ENCODE results near the gene RPL10. TPM values are rescaled to one million over a fixed set of nuclear protein-coding genes. Genes with fewer than 3 reads are reported as not detected.

RPL10 gene
- total RNA-seq, 2 donors from 2014 or later, result 1,915 to 2,641 TPM

GRCh38 chrX:154354516-154354915, 43.7 kb upstream of the RPL10 start:
- Histone ChIP-seq H3K4me3 (no peak overlapping the region), H3K36me3 (no peaks in the 10 kb centered on the region), H3K9me3 (no peaks in the 10 kb centered on the region), H3K27me3 (no peaks in the 10 kb centered on the region), H3K27ac (no peak overlapping the region), H3K4me1 (peaks cover 8% of the 10 kb centered on the region), H3K9ac (ENCODE audit: low read depth in 2 of 2, low read length in 2 of 2) (no peak overlapping the region)
- intact Hi-C loops (cut with DNase I), result no loop called here
- DNase-seq, result no peak
- TF ChIP-seq CTCF (IDR thresholded peaks at IDR 0.05), result no peak

DNA sequence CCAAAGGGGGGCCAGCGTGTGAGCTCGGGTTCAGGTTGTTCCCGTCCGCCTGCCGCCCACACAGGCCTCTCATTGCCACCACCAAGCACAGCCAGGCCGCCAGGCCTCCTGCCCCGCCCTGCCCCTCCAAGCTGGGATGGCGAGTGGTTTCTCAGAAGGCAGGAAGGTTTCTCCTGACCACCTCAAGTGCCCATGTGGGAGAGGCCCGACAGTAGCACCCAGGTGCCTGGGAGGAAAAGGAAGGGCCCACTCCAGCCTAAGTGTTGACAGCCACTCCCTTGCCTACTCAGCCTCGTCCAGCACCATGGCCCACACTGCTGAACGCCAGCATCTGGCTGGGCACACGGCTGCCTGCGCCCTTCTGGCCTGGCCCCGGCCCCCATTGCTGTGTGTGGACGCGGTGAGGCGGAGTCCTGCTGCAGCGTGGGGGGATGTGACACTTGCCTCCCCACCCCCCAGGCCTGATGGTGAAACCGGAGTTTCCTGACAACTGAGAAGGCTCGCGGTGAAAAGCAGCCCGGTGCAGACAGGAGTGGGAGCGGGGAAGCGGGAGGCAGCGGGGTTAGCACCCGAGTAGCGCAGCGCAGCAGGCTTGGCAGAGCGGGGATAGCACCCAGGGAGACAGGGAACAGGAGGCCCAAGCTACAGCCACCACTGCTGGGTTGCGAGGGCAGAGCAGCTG, 42.9 kb upstream of the RPL10 start:
- no peaks in the 10 kb centered on the region for H3K36me3 ChIP-seq

DNA sequence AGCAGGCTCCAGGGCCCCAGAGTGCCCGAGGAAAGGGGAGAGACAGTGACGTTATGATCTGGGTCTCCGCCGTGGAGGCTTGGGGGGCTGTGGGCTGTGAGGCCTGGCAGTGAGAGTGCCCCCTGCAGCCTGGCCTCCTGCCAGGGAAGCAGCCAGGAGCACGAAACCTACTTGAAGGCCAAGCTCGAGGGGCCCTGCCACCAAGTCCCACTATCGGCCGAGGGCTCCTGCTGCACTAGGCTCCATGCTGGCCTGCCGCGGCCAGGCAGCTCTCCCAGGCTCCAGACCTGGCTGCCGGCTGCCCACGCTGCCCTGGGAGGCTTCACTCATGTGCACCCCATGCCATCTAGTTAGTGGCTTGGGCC, 42.4 kb upstream of the RPL10 start:
- H3K9ac ChIP-seq (ENCODE audit: low read depth in 2 of 2, low read length in 2 of 2), result no peak overlapping the region
- no peaks in the 10 kb centered on the region for H3K27me3 ChIP-seq
- H3K4me1 ChIP-seq, result peaks cover 4% of the 10 kb centered on the region
- TF ChIP-seq CTCF (IDR thresholded peaks at IDR 0.05), result no peak
- no peaks in the 10 kb centered on the region for H3K36me3 ChIP-seq
- DNase-seq, result no peak
- no peaks in the 10 kb centered on the region for H3K9me3 ChIP-seq
- H3K27ac ChIP-seq, result no peak overlapping the region
- intact Hi-C loops (cut with DNase I), result no loop called here
- H3K4me3 ChIP-seq, result no peak overlapping the region

More for the DNA sequence above, 42.9 kb upstream of the RPL10 start:
- DNase-seq, result no peak
- no peak overlapping the region for H3K9ac ChIP-seq (ENCODE audit: low read depth in 2 of 2, low read length in 2 of 2)
- no peak for TF ChIP-seq CTCF (IDR thresholded peaks at IDR 0.05)
- intact Hi-C loops (cut with DNase I), result no loop called here
- H3K4me3 ChIP-seq, result no peak overlapping the region
- H3K27me3 ChIP-seq, result no peaks in the 10 kb centered on the region
- no peaks in the 10 kb centered on the region for H3K9me3 ChIP-seq
- peaks cover 8% of the 10 kb centered on the region for H3K4me1 ChIP-seq
- no peak overlapping the region for H3K27ac ChIP-seq

- intact Hi-C loops (cut with DNase I), result no loop called here
- Histone ChIP-seq H3K27ac (no peak overlapping the region), H3K9ac (ENCODE audit: low read depth in 2 of 2, low read length in 2 of 2) (no peak overlapping the region), H3K4me3 (no peak overlapping the region), H3K27me3 (no peaks in the 10 kb centered on the region), H3K36me3 (no peaks in the 10 kb centered on the region), H3K4me1 (no peaks in the 10 kb centered on the region), H3K9me3 (no peaks in the 10 kb centered on the region)
- no peak for TF ChIP-seq CTCF (IDR thresholded peaks at IDR 0.05)
- DNase-seq, result no peak
Measured at GRCh38 chrX:154356596-154356995, 41.6 kb upstream of the RPL10 start.

GRCh38 chrX:154357205-154357604, 41.0 kb upstream of the RPL10 start:
- H3K9me3 ChIP-seq, result no peaks in the 10 kb centered on the region
- no peaks in the 10 kb centered on the region for H3K4me1 ChIP-seq
- H3K9ac ChIP-seq (ENCODE audit: low read depth in 2 of 2, low read length in 2 of 2), result no peak overlapping the region
- no peak overlapping the region for H3K4me3 ChIP-seq
- no peak for TF ChIP-seq CTCF (IDR thresholded peaks at IDR 0.05)
- no peaks in the 10 kb centered on the region for H3K27me3 ChIP-seq
- H3K27ac ChIP-seq, result no peak overlapping the region
- H3K36me3 ChIP-seq, result no peaks in the 10 kb centered on the region
- intact Hi-C loops (cut with DNase I), result no loop called here
- DNase-seq, result no peak

All from colonic mucosa (tissue), 4 donors.